Suprapubic skin (tissue), 4 donors: ENCODE measurements around the gene ABHD17A. TPM values are rescaled to one million over a fixed set of nuclear protein-coding genes. Genes with fewer than 3 reads are reported as not detected.

ENCODE experiments used
- DNase-seq, 2 donors: peaks; one replicate each; pipeline ENCODE4 v3.0.0-alpha.2; 2019; ENCODE audit warnings: low spot score in 2 of 2
- H3K27ac ChIP-seq: fragments of 200-600 bp; sonication (generic); one replicate; pipeline ENCODE4 v1.5.1; 2019
- H3K27me3 ChIP-seq: fragments of 200-600 bp; sonication (generic); one replicate; pipeline ENCODE4 v1.5.1; 2019
- H3K36me3 ChIP-seq: fragments of 200-600 bp; sonication (generic); one replicate; pipeline ENCODE4 v1.5.1; 2019
- H3K4me1 ChIP-seq: fragments of 200-600 bp; sonication (generic); one replicate; pipeline ENCODE4 v1.5.1; 2019
- H3K4me3 ChIP-seq: fragments of 200-600 bp; sonication (generic); one replicate; pipeline ENCODE4 v1.5.1; 2019; ENCODE audit warnings: mild to moderate bottlenecking
- H3K9me3 ChIP-seq: fragments of 200-600 bp; sonication (generic); one replicate; pipeline ENCODE4 v1.5.1; 2019
- CTCF ChIP-seq, 2 donors: fragments of 200-600 bp in 1 of 2; fragments of 450-650 bp in 1 of 2; sonication (generic) in 1 of 2; IDR thresholded peaks; one replicate each; pipeline ENCODE4 v1.5.1; 2016 to 2019; ENCODE audit warnings: antibody characterized with exemption in 2 of 2, mild to moderate bottlenecking in 1 of 2, moderate library complexity in 1 of 2
- EP300 ChIP-seq: sonication (generic); formaldehyde crosslinking; IDR thresholded peaks from one replicate; pipeline ENCODE4 v1.6.1; 2017; ENCODE audit warnings: antibody characterized with exemption
- POLR2A ChIP-seq, 2 donors: fragments of 450-650 bp; IDR thresholded peaks; one replicate each; pipeline ENCODE4 v1.6.1; 2017; ENCODE audit warnings: antibody characterized with exemption in 2 of 2, mild to moderate bottlenecking in 2 of 2, moderate library complexity in 2 of 2
- POLR2AphosphoS5 ChIP-seq, 3 donors: sonication (generic); formaldehyde crosslinking; IDR thresholded peaks; one replicate each; pipeline ENCODE4 v1.6.1; 2017; ENCODE audit warnings: antibody characterized with exemption in 3 of 3
- WGBS: methylation state at CpG from one replicate; pipeline ENCODE4 v1.1.5; 2018; 5-methylcytosine and 5-hydroxymethylcytosine counted together
- total RNA-seq, 4 donors: library from RNA; depleted of rRNA; stranded (reverse); fragments of >200 nt; gene quantifications; one replicate each; pipeline ENCODE4 v1.1.0, GENCODE V29; 2016

ABHD17A gene
- total RNA-seq, 4 donors from 2014 or later, result 82.3 to 120 (median 110) TPM

- no peaks in the 10 kb centered on the region for H3K27me3 ChIP-seq
- peaks cover 54% of the 10 kb centered on the region for H3K4me1 ChIP-seq
- peak within 1 kb of the TSS; percentile 58 for H3K4me3 ChIP-seq
- under 1% methylated on average over 22 of the region's 92 CpGs for WGBS
- no peaks in the 10 kb centered on the region for H3K36me3 ChIP-seq
- DNase-seq, result peak; percentile 100
- TF ChIP-seq EP300 (no peak), CTCF (IDR thresholded peaks at IDR 0.05) (no peak), POLR2AphosphoS5 (IDR thresholded peaks at IDR 0.05) (peak in 2 of 3 donors; percentile 46 to 82), POLR2A (IDR thresholded peaks at IDR 0.05) (peak in 1 of 2 donors; percentile 66)
- H3K27ac ChIP-seq, result peak within 1 kb of the TSS; percentile 90
- no peaks in the 10 kb centered on the region for H3K9me3 ChIP-seq
Observed at GRCh38 chr19:1905110-1905862, 20.0 kb upstream of the ABHD17A start, which contains the start of the genes ADAT3 and SCAMP4. Gene ADAT3 (plus strand): TSS chr19:1905399. CDS start chr19:1912048, 6,649 bp downstream. Gene SCAMP4 (plus strand): TSS chr19:1905399. CDS start chr19:1915020, 9,621 bp downstream.

GRCh38 chr19:1904860-1905109 lies 19.5 kb upstream of the ABHD17A start:
- H3K4me3 ChIP-seq, result peak overlapping the region; percentile 58
- H3K27me3 ChIP-seq, result no peaks in the 10 kb centered on the region
- peak overlapping the region; percentile 90 for H3K27ac ChIP-seq
- no peak for DNase-seq
- TF ChIP-seq POLR2AphosphoS5 (IDR thresholded peaks at IDR 0.05) (no peak), CTCF (IDR thresholded peaks at IDR 0.05) (no peak), EP300 (no peak), POLR2A (IDR thresholded peaks at IDR 0.05) (no peak)
- WGBS, result 33% methylated on average over 8 of the region's 8 CpGs
- H3K36me3 ChIP-seq, result no peaks in the 10 kb centered on the region
- no peaks in the 10 kb centered on the region for H3K9me3 ChIP-seq
- H3K4me1 ChIP-seq, result peaks cover 49% of the 10 kb centered on the region

- Histone ChIP-seq H3K4me1 (peaks cover 37% of the 10 kb centered on the region), H3K4me3 (no peak overlapping the region), H3K36me3 (no peaks in the 10 kb centered on the region), H3K27me3 (no peaks in the 10 kb centered on the region), H3K27ac (no peak overlapping the region), H3K9me3 (no peaks in the 10 kb centered on the region)
- 61% methylated on average over 6 of the region's 6 CpGs for WGBS
- no peak for TF ChIP-seq EP300
- TF ChIP-seq CTCF (IDR thresholded peaks at IDR 0.05), result no peak
- TF ChIP-seq POLR2AphosphoS5 (IDR thresholded peaks at IDR 0.05), result no peak
- TF ChIP-seq POLR2A (IDR thresholded peaks at IDR 0.05), result no peak
- DNase-seq, result no peak
Observed at GRCh38 chr19:1902923-1903322, 17.6 kb upstream of the ABHD17A start.

- DNase-seq, result no peak
- no peaks in the 10 kb centered on the region for H3K36me3 ChIP-seq
- H3K4me1 ChIP-seq, result peaks cover 36% of the 10 kb centered on the region
- whole genome bisulfite sequencing, result 81% methylated on average over 16 of the region's 16 CpGs
- H3K4me3 ChIP-seq, result no peak overlapping the region
- peak overlapping the region; percentile 38 for H3K27ac ChIP-seq
- H3K27me3 ChIP-seq, result no peaks in the 10 kb centered on the region
- no peaks in the 10 kb centered on the region for H3K9me3 ChIP-seq
- TF ChIP-seq POLR2AphosphoS5 (IDR thresholded peaks at IDR 0.05), result no peak
- no peak for TF ChIP-seq CTCF (IDR thresholded peaks at IDR 0.05)
- TF ChIP-seq EP300, result no peak
- no peak for TF ChIP-seq POLR2A (IDR thresholded peaks at IDR 0.05)
Observed at GRCh38 chr19:1901940-1902404, 16.7 kb upstream of the ABHD17A start.

- 68% methylated on average over 13 of the region's 13 CpGs for WGBS
- DNase-seq, result no peak
- H3K9me3 ChIP-seq, result no peaks in the 10 kb centered on the region
- H3K36me3 ChIP-seq, result no peaks in the 10 kb centered on the region
- TF ChIP-seq CTCF (IDR thresholded peaks at IDR 0.05), result no peak
- TF ChIP-seq POLR2A (IDR thresholded peaks at IDR 0.05), result no peak
- no peak for TF ChIP-seq EP300
- TF ChIP-seq POLR2AphosphoS5 (IDR thresholded peaks at IDR 0.05), result no peak
- no peak overlapping the region for H3K27ac ChIP-seq
- no peak overlapping the region for H3K4me3 ChIP-seq
- H3K4me1 ChIP-seq, result peaks cover 27% of the 10 kb centered on the region
- H3K27me3 ChIP-seq, result no peaks in the 10 kb centered on the region
Observed at GRCh38 chr19:1896508-1896907, 11.2 kb upstream of the ABHD17A start.
